GM19328 (cell line): ENCODE data around the gene B3GNT7.
"Not testable (repeated sequence)": the region's sequence is repeated elsewhere in the genome, so short reads cannot be mapped to it uniquely, and the experiment has no call there.

Source experiments
- ATAC-seq: cut with Tn5 transposase; IDR thresholded peaks from one replicate; pipeline ENCODE4 v1.9.1; 2021; ENCODE audit warnings: mild to moderate bottlenecking, moderate library complexity; ENCODE audit not compliant: unreplicated experiment

B3GNT7 gene, protein sequence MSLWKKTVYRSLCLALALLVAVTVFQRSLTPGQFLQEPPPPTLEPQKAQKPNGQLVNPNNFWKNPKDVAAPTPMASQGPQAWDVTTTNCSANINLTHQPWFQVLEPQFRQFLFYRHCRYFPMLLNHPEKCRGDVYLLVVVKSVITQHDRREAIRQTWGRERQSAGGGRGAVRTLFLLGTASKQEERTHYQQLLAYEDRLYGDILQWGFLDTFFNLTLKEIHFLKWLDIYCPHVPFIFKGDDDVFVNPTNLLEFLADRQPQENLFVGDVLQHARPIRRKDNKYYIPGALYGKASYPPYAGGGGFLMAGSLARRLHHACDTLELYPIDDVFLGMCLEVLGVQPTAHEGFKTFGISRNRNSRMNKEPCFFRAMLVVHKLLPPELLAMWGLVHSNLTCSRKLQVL

DNA sequence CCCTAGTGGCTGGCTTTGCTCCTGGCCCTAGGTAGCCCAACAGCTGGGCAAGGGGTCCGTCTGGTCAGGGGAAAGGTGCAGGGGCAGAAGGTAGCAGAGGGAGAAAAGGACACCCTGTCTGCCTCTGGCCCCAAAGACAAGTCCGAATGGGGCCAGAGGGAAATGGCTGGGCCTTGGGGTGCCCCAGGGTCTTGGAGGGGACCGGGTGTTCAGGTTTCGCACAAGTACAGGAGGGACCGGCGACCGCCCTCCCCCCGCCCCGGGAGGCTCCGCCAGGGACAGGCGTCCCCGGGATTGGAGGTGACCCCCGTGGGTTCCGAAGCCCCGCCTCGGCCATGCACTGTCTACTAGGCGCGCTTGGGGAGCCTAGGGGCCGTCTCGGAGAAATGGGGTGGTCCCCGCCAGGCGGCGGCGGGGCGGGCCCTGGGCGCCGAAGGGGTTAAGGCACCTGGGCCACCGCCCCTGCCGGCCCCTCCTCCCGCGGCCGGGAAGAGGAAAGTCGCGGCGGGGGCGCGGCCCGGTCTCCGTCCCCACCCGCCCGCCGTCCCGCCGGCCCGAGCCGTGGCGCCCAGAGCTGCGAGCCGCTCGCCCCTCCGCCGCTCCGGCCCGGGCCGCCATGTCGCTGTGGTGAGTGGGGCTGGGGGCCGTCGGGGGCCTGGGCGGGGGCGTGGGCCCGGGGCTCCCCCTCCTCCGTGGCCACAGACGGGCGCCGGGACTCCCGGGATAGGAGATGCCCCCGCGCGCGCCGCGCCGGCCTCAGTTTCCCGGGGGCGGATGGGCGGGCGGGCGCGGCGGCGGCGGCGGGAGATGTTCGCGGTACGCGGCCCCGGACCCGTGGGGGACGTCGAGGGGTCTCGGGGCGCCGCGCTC is at the start of gene B3GNT7:
Gene B3GNT7, plus strand, starts transcription at position 523 of the 870 bp plus-strand sequence. Its CDS starts 94 bp downstream, at position 617.
- ATAC-seq = no peak

DNA sequence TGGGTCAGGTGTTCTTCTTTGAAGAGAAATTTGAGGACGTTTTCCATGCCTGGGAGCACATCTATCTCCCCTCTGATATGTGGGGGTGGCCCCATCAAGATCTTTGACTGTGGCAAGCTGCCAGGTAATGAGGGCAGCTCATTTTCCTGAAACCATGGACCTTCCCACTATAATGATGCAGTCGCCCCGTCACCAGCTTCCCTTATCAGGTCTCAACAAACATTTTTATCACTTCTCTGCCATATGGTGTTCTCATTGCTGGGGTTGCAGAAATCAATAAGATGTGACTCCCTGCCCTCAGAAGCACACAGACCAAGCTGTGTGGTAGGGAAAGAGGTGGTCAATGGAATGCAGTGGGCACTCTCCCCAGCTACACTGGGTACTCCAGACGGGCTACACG is 48.4 kb upstream of the B3GNT7 start:
- no peak for ATAC-seq

DNA sequence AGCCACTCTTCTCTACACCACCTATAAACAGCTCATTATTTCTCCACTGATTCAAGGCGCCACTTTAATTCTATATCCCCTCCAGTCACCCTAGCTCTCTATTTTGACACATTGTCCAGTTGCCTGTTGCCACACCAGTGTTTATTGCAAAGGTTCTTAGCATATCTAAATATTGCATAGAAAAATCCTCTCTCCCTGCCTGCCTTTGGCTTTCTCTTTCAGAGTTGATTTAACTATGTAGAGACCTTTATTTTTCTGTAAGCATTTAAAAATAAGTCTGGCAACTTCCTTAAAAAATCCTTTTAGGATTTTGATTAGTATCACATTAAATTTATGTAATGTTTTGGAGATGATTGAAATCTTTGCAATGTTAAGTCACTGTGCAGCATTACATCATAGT is 47.9 kb upstream of the B3GNT7 start:
- ATAC-seq = no peak

DNA sequence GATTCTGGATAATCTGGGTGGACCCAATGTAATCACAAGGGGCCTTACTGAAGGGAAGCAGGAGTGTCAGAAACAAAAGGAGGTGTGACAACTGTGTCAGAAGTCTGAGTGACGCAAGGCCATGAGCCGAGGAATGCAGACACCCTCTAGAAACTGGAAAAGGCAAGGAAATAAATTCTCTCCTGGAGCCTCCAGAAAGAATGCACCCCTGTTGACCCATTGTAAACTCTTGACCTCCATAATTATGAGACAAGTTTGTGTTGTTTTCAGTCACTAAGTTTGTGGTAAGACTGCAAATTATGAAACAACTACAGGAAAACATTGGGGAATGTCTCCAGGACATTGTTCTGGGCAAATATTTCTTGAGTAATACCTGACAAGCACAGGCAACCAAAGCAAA is 47.3 kb upstream of the B3GNT7 start:
- ATAC-seq = no peak

DNA sequence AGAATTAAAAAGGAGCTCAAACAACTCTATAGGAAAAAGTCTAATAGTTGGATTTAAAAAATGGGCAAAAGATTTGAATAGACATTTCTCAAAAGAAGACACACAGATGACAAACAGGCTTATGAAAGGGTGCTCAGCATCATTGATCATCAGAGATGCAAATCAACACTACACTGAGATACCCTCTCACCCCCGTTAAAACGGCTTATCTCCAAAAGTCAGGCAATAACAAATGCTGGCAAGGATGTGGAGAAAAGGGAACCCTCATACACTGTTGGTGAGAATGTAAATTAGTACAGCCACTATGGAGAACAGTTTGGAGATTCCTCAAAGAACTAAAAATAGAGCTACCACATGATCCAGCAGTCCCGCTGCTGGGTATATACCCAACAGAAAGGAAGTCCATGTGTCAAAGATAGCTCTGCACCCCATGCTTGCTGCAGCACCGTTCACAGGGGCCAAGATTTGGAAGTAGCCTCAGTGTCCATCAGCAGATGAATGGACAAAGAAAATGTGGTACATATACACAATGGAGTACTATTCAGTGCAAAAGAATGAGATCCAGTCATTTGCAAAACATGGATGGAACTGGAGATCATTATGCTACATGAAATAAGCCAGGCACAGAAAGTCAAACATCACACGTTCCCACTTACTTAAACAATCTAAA is 46.7 kb upstream of the B3GNT7 start:
- ATAC-seq = no peak

DNA sequence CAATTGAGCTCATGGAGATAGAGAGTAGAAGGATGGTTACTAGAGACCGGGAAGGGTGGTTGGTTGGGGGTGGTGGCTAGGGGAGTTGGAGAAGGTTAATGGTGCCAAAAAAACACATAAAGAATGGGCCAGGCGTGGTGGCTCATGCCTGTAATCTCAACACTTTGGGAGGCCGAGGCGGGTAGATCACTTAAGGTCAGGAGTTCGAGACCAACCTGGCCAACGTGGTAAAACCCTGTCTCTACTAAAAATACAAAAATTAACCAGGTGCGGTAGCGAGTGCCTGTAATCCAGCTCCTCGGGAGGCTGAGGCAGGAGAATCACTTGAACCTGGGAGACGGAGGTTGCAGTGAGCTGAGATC is 46.2 kb upstream of the B3GNT7 start:
- ATAC-seq = not testable (repeated sequence)

DNA sequence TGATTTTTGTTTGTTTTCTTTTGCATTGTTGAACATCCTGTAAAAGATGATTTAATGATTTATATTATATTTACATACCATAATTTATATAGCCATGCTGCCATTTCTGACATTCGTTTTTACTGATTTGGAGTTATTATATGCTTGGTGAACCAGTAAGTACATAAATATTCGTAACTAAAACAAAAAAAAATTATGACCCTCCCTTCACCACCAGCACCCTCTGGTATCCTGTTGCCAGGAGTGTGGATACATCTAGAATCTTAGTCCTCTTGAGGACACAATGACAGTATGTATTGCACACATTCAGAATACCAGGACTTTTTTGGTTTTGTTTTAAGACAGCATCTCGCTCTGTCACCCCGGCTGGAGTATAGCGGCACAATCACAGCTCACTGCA is 43.9 kb upstream of the B3GNT7 start:
- ATAC-seq = no peak

DNA sequence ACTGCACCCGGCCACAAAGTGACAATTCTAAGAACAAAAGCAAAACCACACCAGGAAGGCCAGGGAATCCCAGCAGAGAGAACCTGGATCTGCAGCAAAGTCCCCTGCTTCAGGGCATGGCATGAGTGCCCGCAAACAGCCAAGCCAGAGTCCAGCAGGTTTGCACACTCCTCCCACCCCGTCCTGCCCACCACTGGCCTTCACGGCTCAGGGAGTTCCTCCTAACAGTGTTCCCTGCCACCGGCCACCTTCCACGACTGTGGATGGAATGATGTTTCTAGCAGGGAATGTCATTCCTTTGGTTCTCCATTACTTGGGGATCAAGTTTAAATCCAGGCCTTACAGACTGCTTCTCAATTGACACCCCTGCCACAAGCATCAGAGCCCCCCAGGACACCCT is 42.0 kb upstream of the B3GNT7 start:
- ATAC-seq = no peak

DNA sequence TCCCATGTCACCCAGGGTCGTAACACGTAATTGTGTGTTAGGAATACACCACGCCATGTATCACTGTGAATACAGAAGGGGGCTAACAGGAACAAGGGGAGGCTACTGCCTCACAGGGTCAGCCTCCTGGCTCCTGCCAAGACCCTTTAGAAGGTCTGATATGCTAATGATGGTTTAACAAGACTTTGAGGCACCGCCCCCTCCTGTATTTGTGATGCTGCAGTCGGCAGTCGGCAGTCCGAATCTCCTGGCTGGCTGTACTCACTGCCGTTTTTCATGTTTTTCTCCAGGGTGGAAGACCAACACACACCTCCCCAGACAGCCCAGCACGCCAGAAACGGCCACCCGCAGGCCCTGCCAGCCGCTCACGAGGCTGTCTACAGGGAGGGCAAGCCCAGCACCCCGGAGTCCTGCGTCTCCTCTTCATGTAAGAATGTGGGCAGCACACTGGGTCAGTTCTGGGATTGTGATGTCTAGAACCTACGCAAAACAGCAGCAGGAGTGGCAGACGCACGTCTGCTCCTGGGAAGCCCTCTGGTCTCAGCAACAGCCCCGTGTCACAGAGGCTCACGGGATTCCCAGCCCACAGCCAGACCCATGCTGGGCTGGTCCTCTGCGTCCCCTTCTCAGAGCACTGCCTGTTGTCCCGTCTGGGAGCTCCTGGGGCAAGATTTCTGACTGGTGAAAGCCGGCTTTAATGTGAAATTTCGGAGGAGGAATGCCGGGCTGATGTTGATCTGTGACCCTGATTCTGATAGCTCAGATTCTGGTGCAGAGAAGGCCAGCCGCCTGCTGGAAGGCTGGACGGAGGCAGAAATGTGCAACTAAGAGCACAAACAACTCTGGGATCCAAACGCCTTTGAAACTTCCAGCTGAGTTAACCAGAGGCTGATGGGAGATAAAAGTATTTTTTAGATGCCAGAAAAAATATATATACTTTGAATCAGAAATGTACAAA is 39.7 kb upstream of the B3GNT7 start:
- ATAC-seq = no peak

DNA sequence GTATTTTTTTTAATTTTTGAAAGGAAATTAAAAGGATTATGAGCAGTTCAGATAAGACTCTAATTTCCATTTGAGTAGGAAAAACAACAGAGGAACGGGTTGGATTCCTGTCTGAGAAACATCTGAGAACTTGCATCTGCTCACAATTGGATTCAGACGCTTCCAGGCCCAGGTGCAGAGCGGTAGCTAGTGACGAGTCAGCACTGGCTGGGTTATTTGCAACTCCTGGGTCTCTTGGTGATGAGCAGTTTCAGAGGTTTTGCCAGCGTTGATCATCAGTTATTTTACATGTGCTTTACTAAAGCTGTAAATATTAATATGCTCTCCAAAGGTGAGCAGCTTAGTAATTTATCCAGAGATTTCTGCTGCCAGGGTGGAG is 39.1 kb upstream of the B3GNT7 start:
- ATAC-seq = no peak

DNA sequence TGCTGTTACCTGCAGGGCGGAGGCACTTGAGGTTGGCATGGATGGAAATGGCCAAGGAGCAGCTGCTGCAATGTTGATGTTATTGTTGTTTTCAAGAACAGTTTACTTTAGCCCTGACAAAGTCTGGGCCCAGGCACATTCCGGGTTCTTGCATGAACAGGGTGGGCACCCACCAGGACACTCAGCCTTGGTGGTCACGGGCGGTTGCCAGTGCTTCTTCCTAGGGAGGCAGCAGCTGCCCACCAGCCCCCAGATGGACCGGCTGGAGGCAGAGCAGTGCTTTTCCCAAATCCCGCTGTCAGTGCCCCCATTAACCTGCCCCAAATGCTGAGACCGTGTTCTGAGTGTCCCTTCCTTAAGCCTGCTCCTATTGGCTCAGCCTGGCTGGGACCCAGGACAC is 38.5 kb upstream of the B3GNT7 start:
- no peak for ATAC-seq

DNA sequence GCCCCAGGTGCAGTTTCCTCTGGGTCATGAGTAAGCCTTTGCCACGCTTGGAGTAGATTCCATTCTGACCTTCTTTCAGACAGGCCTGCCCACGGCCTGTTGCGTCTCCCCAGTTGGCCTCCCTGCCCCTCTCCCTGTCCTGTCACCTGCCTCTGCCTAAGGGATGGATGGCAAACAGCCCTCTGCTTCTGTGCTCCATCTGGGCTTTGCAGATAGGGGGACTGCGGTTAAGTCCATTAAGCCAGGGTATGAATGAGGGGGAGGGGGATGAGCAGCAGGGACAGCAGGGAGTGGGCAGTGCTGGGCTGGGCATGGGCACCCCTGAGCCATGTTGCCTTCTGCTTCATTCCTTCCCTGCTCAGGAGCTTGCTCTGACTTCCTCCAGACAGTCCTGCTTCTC is 37.6 kb upstream of the B3GNT7 start:
- no peak for ATAC-seq

DNA sequence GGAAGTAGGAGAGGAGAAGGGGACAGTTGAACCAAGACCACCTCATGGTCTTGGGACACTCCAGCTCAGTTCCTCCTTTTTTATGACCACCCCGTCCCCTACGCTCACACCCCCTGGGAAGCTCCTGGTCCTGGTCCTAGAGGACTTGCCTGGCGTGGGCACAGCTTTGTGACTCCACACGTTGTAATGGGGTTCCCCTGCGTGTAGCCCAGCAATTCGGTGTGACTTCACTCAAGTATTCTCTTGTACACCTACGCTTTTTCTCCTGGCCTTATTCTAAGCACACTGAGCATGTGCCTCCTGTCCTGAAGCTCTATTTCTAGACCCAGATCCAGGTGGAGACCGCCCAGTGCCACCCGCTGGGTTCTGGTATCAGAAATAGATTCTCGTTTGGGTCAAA is 36.1 kb upstream of the B3GNT7 start:
- no peak for ATAC-seq

DNA sequence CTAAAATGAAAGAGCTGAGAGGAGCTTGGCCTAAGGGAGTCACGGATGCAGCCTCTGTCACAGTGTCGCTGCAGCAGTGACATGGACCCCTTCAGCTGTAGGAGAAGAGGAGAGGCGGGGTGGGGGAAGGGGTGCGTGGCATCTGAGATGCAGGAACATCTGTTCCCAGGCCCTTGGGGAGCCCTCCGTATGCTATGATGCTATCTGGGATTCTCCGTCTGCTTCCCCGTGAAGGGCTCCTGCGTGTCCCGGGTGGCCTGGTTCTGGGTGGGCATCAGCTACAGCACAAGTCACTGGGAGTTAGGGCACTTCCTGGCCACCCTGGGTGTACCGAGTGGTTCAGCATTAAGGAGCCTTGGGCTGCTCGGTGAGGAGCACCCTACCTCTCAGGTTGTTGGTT is 35.6 kb upstream of the B3GNT7 start:
- no peak for ATAC-seq

DNA sequence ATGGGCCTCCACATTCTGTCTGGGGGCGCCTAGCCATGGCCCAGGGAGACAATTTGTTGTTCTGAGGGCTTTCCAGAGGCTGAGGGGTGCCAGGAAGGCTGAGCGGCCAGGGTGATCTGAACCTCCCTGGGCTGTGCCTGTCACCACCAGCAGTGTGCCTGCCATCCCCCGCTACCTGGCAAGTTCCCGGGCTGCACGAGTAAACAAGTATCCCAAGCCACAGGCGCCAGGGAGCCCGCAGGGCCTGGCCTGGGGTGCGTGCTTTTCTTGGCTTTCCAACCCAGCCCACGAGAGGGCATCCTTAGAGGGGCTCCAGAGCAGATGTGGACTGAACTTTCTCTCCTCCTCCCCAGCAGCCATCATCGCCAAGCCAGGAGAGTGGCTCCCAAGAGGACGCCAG is 35.1 kb upstream of the B3GNT7 start:
- ATAC-seq = no peak

DNA sequence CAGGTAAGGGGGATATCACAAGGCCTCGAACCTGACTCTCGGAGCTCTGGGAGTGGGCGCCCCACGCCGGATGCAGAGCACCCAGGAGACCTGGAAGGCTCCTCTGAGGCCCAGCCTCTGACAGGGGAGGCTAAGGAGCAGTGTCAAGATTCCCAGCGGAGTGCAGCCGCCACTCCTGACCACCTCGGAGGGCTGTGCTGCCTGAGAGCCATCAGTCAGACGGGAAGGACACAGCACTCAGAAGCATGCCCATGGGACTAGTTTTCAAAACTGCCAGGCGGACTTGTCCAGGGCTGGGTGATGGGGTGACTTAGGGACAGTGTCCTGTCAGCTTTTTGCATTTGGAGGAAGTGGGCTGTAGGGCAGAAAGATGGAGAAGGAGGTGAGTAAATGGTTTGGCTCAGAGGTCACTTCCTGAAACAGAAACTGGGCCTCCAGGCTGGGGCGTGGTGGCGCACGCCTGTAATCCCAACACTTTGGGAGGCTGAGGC is 34.6 kb upstream of the B3GNT7 start:
- ATAC-seq = no peak

DNA sequence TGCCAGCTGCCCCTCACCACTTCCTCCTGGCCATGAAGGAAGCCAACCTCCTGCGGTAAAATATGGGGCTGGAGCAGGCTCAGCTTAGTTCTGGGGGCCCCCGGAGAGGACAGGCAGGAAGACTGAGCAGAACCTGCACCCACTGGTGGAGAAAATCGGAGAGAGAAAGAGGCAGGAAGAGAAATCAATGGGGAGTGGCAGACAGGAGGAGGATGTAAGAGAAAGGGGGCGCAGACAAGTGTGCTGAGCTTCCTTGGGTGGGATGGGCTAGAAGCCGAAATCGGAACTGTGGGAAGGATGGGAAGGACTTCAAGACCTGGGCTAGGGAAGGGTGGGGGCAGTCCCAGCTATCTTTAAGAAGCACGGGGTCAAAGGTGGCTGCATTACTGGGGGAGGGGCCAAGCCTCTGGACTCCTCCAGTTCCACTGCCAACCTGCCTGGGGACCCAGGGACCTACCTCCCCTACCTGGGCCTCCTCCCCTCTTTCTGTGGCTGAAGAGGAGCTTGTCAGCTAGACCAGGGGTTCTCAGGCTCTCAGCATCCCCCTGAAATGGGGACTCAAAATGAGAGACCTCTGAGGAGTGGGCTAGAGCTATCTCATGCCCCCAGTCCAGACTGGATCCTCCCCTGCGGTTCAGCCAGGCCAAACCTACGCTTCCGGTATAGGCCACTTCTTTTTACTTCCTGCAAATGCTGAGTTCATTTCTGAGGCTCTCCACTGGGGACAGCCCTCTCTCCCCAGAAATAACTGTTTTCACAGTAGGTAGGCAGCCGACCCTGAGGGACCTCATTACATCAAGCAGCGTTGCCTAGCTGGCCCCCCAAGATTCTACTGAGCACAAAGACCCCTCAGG is 33.6 kb upstream of the B3GNT7 start:
- ATAC-seq = peak; percentile 87

DNA sequence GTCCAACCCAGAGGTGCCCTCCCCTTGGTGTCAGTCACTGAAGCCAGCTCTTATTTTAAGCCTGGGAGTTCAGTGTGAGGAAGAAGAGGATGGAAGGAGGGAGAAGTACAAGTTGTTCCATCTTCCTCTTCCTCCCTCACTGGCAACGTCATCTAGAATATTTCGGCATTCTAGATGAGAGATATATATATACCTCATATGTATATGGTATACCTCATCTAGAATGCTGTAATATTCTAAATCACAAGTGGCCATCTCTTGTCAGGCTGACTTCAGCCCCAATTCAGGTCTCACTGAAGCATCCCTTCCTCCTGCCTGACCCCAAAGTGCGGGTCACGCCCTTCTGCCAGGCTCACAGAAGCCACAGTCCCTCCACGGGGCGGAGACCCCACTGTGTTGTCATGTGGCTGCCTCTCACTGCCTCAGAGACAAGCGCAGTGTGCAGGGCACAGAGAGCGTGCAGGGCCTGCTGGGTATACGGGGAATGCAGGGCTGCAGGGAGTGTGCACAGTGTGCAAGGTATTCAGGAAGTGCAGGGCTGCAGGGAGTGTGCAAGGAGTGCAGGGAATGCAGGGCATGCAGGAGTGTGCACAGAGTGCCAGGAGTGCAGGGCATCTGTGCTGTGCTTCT is 32.8 kb upstream of the B3GNT7 start:
- no peak for ATAC-seq

DNA sequence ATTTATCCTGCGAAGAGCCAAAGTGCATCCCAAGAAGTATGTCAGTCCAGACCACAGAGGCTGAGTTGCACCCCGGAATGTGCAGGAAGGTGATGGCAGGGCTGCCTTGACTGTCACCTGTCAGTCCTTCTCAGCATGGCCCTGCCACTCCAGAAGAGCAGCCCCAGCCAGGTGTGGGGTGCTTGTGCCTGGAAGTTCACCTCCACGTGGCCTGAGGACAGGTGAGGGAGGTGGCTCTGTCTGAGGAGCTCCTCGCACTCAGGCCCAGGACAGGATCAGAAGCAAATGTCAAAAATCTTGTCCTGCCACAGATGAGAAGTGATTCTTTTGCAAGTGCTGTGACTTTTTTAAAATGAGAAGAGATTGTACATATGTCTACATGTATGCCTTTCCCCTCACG is 31.4 kb upstream of the B3GNT7 start:
- ATAC-seq = no peak
